D721Med (cell line): Measurements from ENCODE around the gene ENTREP1.

Experiments used
- DNase-seq: peaks from one replicate; pipeline ENCODE4 v3.0.0; 2011; ENCODE audit warnings: low spot score; ENCODE audit not compliant: insufficient read length
- FAIRE-seq: peaks from 2 replicates; lab custom pipeline; 2011; peaks lifted over from hg19 to GRCh38; lab: Jason Lieb, UNC
- TF ChIP-seq, protein P1 (sequence below): IDR thresholded peaks from 2 replicates; pipeline ENCODE4 v1.5.1; 2012; ENCODE audit warnings: mild to moderate bottlenecking, control low read depth; ENCODE audit not compliant: insufficient read depth; ENCODE audit errors: missing control alignments

ENTREP1 gene

DNA sequence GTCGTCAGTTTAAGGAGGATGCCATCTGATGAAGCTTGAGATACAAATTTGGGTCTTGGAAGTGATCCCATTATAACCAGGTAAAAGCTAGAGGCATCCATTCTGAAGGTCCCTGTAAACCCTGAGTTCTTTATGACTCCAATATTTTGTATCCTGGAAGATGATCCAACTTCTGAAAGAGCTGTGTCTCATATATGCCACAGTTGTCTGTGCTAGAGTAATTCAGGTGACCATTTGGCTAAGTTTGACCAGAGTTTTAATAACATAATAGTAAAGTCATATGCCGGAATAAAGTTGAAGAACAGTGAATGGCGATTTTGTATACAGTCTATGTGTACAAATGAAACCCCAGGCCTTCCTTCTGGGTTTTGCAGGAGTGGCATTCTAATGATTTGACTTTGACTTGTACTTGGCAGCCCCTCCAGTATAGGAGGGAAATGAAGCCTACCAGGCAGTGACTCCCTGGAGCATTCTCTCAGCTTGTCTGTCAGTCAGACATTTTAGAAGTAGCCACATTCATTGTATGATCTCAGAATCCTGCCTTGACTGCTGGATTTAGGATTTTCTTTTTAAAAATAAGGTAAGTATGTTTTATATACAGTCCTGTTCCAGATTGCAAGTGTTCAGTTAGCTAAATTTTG is 39.6 kb downstream of the ENTREP1 start:
- DNase-seq (no peak), FAIRE-seq (no peak)
- TF ChIP-seq, protein P1, sequence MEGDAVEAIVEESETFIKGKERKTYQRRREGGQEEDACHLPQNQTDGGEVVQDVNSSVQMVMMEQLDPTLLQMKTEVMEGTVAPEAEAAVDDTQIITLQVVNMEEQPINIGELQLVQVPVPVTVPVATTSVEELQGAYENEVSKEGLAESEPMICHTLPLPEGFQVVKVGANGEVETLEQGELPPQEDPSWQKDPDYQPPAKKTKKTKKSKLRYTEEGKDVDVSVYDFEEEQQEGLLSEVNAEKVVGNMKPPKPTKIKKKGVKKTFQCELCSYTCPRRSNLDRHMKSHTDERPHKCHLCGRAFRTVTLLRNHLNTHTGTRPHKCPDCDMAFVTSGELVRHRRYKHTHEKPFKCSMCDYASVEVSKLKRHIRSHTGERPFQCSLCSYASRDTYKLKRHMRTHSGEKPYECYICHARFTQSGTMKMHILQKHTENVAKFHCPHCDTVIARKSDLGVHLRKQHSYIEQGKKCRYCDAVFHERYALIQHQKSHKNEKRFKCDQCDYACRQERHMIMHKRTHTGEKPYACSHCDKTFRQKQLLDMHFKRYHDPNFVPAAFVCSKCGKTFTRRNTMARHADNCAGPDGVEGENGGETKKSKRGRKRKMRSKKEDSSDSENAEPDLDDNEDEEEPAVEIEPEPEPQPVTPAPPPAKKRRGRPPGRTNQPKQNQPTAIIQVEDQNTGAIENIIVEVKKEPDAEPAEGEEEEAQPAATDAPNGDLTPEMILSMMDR = no peak

DNA sequence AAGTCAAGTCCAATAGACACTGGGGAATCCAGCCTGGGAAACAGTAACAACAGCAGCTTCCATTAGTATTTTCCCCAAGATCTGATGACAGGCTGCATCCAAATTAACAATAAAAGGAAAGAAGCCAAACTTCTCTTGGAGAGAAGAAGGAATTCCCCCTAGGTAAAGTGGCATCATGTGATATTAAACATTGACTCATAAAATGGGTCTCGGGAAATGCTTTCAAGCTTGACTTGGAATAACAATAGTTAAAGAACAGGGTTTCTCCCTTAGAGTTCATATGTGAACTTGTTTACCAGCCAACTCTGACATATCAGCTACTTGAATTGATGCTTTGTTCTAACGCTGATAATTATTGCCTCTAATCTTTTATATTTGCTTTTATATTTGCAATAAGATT is 45.4 kb downstream of the ENTREP1 start:
- FAIRE-seq (no peak), DNase-seq (no peak)
- TF ChIP-seq, protein P1 = no peak

DNA sequence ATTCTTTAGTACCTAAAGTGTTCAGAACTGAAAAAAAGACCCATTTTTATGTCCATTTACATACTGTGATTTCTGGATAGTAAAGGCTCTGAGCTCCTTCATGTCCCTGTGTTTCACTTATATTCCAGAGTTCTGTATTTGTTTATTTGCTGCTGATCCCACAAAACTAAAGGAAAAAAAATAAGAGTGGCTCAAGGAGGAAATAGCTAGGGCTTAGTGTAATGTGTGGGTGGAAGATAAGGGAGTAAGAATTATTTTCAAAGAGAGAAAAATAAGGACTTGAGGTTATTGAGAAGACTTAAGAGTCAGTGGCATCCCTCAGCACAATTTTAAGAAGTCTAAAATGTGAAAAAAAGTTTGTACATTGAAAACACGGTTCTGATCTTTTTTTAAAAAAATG is 46.0 kb downstream of the ENTREP1 start:
- FAIRE-seq = no peak
- no peak for DNase-seq
- TF ChIP-seq, protein P1 = no peak

DNA sequence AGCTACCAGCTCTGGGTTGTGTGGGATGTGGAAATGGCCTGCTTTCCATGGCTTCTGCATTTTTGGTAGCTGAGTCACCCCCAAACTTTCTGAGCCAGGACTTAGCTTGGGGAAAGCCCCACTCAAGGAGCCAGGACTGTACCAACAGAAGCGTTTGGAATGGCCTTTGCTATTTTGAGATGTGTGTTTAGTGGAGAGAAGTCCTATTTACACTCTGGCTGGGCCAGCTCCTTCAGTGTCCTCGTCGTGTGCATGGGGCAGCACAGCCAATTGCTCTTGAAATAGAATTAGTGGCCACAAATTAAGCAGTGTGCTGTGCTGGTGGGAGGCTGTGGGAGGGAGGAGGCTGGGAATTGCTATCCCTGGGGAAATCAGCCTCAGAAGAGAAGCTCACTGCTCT is 51.6 kb downstream of the ENTREP1 start:
- FAIRE-seq = no peak
- TF ChIP-seq, protein P1 = no peak
- no peak for DNase-seq

DNA sequence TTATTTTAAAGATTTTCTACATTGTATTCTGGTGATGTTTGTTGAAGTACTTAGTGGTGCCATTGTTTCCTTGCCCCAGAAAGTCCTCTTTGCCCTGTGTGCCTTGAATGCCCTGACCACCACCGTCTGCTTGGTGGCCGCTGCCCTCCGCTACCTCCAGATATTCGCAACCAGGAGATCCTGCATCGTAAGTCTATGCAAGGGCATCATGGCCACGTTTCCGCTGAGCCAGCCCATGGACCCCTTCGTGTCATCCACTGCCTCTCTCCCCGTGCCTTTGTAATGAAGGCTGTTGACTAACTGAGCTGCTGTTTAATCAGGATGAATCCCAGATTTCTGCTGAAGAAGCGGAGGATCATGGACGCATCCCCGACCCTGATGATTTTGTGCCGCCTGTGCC is 52.3 kb downstream of the ENTREP1 start:
- FAIRE-seq (no peak), DNase-seq (no peak)
- TF ChIP-seq, protein P1 = no peak

DNA sequence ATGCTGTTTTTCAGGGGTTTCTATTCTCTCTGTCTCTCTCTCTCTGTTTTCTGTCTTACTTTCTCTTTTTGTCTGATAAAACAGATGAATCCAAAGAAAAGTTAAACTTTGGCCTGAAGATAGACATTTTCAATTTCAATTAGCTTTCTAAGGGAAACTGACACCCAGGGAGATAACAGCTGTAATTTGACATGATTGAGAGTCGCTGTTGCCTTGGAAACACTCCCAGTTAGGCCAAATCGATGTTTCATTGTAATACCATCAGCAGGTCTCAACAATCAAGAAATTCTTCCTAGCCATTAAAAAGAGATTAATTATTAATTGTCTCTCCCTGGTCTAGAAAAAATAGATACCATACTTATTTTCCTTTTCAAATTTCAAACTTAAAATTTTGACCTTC is 53.0 kb downstream of the ENTREP1 start:
- TF ChIP-seq, protein P1 = no peak
- no peak for DNase-seq
- FAIRE-seq = no peak

DNA sequence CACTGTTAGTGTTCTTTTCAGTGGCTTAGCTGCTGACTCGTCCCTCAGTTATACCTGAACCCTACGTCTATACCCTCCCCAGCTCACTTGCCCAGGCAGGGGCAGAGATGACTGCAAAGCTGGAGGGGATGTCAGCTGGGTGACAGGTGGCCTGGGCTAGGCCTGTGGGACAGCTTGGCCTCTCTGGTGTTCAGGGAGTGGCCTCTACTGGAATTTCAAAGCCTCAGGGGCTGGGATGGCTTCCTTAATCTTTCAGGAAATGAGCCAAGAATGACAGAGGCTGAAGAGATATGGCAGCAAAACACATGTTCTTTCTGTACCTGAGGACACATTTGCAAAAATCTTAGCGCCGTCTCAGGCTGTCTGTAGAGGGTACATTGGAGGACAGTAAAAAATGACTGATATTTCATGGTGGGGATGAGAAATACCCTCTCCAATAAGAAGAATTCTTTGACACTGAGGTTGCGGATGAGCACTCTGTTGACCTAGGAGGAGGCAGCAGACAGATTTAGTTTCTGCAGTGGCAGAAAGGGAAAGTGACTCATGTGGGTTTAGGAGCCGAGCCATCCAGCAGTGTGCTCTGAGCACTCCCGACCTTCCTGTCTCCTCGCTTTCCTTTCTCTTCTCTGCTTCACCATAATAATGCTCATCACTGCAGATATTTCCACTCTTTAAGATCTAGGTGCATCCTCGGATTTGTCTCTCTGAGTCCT is 54.4 kb downstream of the ENTREP1 start:
- FAIRE-seq (no peak), DNase-seq (no peak)

More for the DNA sequence above, 54.4 kb downstream of the ENTREP1 start:
- TF ChIP-seq, protein P1 = no peak
